Measurements from ENCODE around the gene FAF1.

Gene FAF1

GRCh38 chr1:50620680-50621329, 339.3 kb downstream of the FAF1 start:
- Histone ChIP-seq H3K4ac (ENCODE audit: low read depth, low read length) (no peak overlapping the region), H2BK120ac (ENCODE audit: insufficient read depth, low read length, poor library complexity) (no peak overlapping the region), H3K23ac (ENCODE audit: low read length) (no peak overlapping the region), H4K12ac (ENCODE audit: low read depth, low read length) (no peak overlapping the region), H3K4me1 (ENCODE audit: control insufficient read depth in 1 of 2, insufficient read depth in 2 of 2, low read length in 2 of 2) (peaks cover 0 to 5% of the 10 kb centered on the region in 2 experiments), H3K36me3 (ENCODE audit: control insufficient read depth in 1 of 2, insufficient read depth in 2 of 2, low read length in 2 of 2) (no peaks in the 10 kb centered on the region), H2AFZ (ENCODE audit: insufficient read depth, low read length, poor library complexity) (no peak overlapping the region), H3K9me3 (ENCODE audit: insufficient read depth, low read depth, low read length) (no peaks in the 10 kb centered on the region), H2BK5ac (ENCODE audit: low read depth, low read length, poor library complexity) (no peak overlapping the region), H2AK5ac (ENCODE audit: low read length) (no peak overlapping the region), H4K8ac (ENCODE audit: low read depth, low read length) (peak overlapping the region; percentile 8), H3K4me3 (ENCODE audit: low read depth, low read length) (no peak overlapping the region), H2BK12ac (ENCODE audit: low read length) (no peak overlapping the region), H3K14ac (ENCODE audit: low read length) (no peak overlapping the region), H3K27ac (ENCODE audit: low read depth, low read length) (no peak overlapping the region), H3K9ac (ENCODE audit: low read length) (peak overlapping the region; percentile 9), H4K91ac (ENCODE audit: low read depth, low read length) (peak overlapping the region; percentile 1), H3K27me3 (ENCODE audit: insufficient read depth, low read length) (no peaks in the 10 kb centered on the region), H3K79me2 (ENCODE audit: control insufficient read depth, insufficient read depth, low read length, poor library complexity) (no peaks in the 10 kb centered on the region), H3K4me2 (ENCODE audit: low read length) (no peak overlapping the region), H3K18ac (ENCODE audit: low read length) (peak overlapping the region; percentile 21), H3K79me1 (ENCODE audit: low read length) (no peaks in the 10 kb centered on the region)
- WGBS (ENCODE audit: extremely low coverage, insufficient coverage, insufficient read length) = no CpG with 5 or more reads among the region's 6 CpGs
- peak in 1 of 2 donors; percentile 56 for DNase-seq

- Histone ChIP-seq H3K18ac (ENCODE audit: low read length) (no peak overlapping the region), H3K79me1 (ENCODE audit: low read length) (no peaks in the 10 kb centered on the region), H2BK12ac (ENCODE audit: low read length) (no peak overlapping the region), H2BK120ac (ENCODE audit: insufficient read depth, low read length, poor library complexity) (no peak overlapping the region), H3K4me3 (ENCODE audit: low read depth, low read length) (no peak overlapping the region), H3K79me2 (ENCODE audit: control insufficient read depth, insufficient read depth, low read length, poor library complexity) (no peaks in the 10 kb centered on the region), H3K4me1 (ENCODE audit: control insufficient read depth in 1 of 2, insufficient read depth in 2 of 2, low read length in 2 of 2) (no peaks in the 10 kb centered on the region), H2BK5ac (ENCODE audit: low read depth, low read length, poor library complexity) (no peak overlapping the region), H4K8ac (ENCODE audit: low read depth, low read length) (no peak overlapping the region), H3K4me2 (ENCODE audit: low read length) (no peak overlapping the region), H3K4ac (ENCODE audit: low read depth, low read length) (no peak overlapping the region), H3K27ac (ENCODE audit: low read depth, low read length) (no peak overlapping the region), H2AK5ac (ENCODE audit: low read length) (no peak overlapping the region), H4K12ac (ENCODE audit: low read depth, low read length) (no peak overlapping the region), H3K23ac (ENCODE audit: low read length) (no peak overlapping the region), H3K9me3 (ENCODE audit: insufficient read depth, low read depth, low read length) (no peaks in the 10 kb centered on the region), H4K91ac (ENCODE audit: low read depth, low read length) (no peak overlapping the region), H2AFZ (ENCODE audit: insufficient read depth, low read length, poor library complexity) (no peak overlapping the region), H3K9ac (ENCODE audit: low read length) (no peak overlapping the region), H3K14ac (ENCODE audit: low read length) (no peak overlapping the region), H3K27me3 (ENCODE audit: insufficient read depth, low read length) (no peaks in the 10 kb centered on the region), H3K36me3 (ENCODE audit: control insufficient read depth in 1 of 2, insufficient read depth in 2 of 2, low read length in 2 of 2) (no peaks in the 10 kb centered on the region)
- WGBS (ENCODE audit: extremely low coverage, insufficient coverage, insufficient read length) = no CpG with 5 or more reads among the region's 2 CpGs
- DNase-seq = no peak
Measured at GRCh38 chr1:50615036-50615750, 344.9 kb downstream of the FAF1 start.

GRCh38 chr1:50611675-50612074, 348.4 kb downstream of the FAF1 start:
- Histone ChIP-seq H2BK120ac (ENCODE audit: insufficient read depth, low read length, poor library complexity) (no peak overlapping the region), H3K79me2 (ENCODE audit: control insufficient read depth, insufficient read depth, low read length, poor library complexity) (no peaks in the 10 kb centered on the region), H2AFZ (ENCODE audit: insufficient read depth, low read length, poor library complexity) (no peak overlapping the region), H2BK12ac (ENCODE audit: low read length) (no peak overlapping the region), H3K4me3 (ENCODE audit: low read depth, low read length) (no peak overlapping the region), H3K4me2 (ENCODE audit: low read length) (no peak overlapping the region), H2BK5ac (ENCODE audit: low read depth, low read length, poor library complexity) (no peak overlapping the region), H4K12ac (ENCODE audit: low read depth, low read length) (no peak overlapping the region), H3K27ac (ENCODE audit: low read depth, low read length) (no peak overlapping the region), H3K4me1 (ENCODE audit: control insufficient read depth in 1 of 2, insufficient read depth in 2 of 2, low read length in 2 of 2) (no peaks in the 10 kb centered on the region), H3K23ac (ENCODE audit: low read length) (no peak overlapping the region), H3K9me3 (ENCODE audit: insufficient read depth, low read depth, low read length) (no peaks in the 10 kb centered on the region), H2AK5ac (ENCODE audit: low read length) (no peak overlapping the region), H4K8ac (ENCODE audit: low read depth, low read length) (no peak overlapping the region), H3K14ac (ENCODE audit: low read length) (no peak overlapping the region), H3K36me3 (ENCODE audit: control insufficient read depth in 1 of 2, insufficient read depth in 2 of 2, low read length in 2 of 2) (no peaks in the 10 kb centered on the region), H4K91ac (ENCODE audit: low read depth, low read length) (no peak overlapping the region), H3K27me3 (ENCODE audit: insufficient read depth, low read length) (no peaks in the 10 kb centered on the region), H3K18ac (ENCODE audit: low read length) (no peak overlapping the region), H3K9ac (ENCODE audit: low read length) (no peak overlapping the region), H3K4ac (ENCODE audit: low read depth, low read length) (no peak overlapping the region), H3K79me1 (ENCODE audit: low read length) (no peaks in the 10 kb centered on the region)
- no CpG with 5 or more reads among the region's 6 CpGs for WGBS (ENCODE audit: extremely low coverage, insufficient coverage, insufficient read length)
- DNase-seq = no peak

- WGBS (ENCODE audit: extremely low coverage, insufficient coverage, insufficient read length) = no CpG with 5 or more reads among the region's 2 CpGs
- Histone ChIP-seq H2BK120ac (ENCODE audit: insufficient read depth, low read length, poor library complexity) (no peak overlapping the region), H3K4ac (ENCODE audit: low read depth, low read length) (no peak overlapping the region), H3K9ac (ENCODE audit: low read length) (no peak overlapping the region), H2AFZ (ENCODE audit: insufficient read depth, low read length, poor library complexity) (no peak overlapping the region), H4K91ac (ENCODE audit: low read depth, low read length) (no peak overlapping the region), H3K14ac (ENCODE audit: low read length) (no peak overlapping the region), H2BK5ac (ENCODE audit: low read depth, low read length, poor library complexity) (no peak overlapping the region), H3K27ac (ENCODE audit: low read depth, low read length) (no peak overlapping the region), H3K4me2 (ENCODE audit: low read length) (no peak overlapping the region), H3K36me3 (ENCODE audit: control insufficient read depth in 1 of 2, insufficient read depth in 2 of 2, low read length in 2 of 2) (no peaks in the 10 kb centered on the region), H3K79me1 (ENCODE audit: low read length) (no peaks in the 10 kb centered on the region), H3K4me3 (ENCODE audit: low read depth, low read length) (no peak overlapping the region), H3K9me3 (ENCODE audit: insufficient read depth, low read depth, low read length) (no peaks in the 10 kb centered on the region), H3K18ac (ENCODE audit: low read length) (no peak overlapping the region), H3K23ac (ENCODE audit: low read length) (no peak overlapping the region), H2BK12ac (ENCODE audit: low read length) (no peak overlapping the region), H3K79me2 (ENCODE audit: control insufficient read depth, insufficient read depth, low read length, poor library complexity) (no peaks in the 10 kb centered on the region), H2AK5ac (ENCODE audit: low read length) (no peak overlapping the region), H4K8ac (ENCODE audit: low read depth, low read length) (no peak overlapping the region), H3K4me1 (ENCODE audit: control insufficient read depth in 1 of 2, insufficient read depth in 2 of 2, low read length in 2 of 2) (no peaks in the 10 kb centered on the region), H3K27me3 (ENCODE audit: insufficient read depth, low read length) (no peaks in the 10 kb centered on the region), H4K12ac (ENCODE audit: low read depth, low read length) (no peak overlapping the region)
- DNase-seq = no peak
Measured at GRCh38 chr1:50610563-50610962, 349.5 kb downstream of the FAF1 start.
